ENCODE results near the gene PTPRR.

PTPRR gene, protein sequence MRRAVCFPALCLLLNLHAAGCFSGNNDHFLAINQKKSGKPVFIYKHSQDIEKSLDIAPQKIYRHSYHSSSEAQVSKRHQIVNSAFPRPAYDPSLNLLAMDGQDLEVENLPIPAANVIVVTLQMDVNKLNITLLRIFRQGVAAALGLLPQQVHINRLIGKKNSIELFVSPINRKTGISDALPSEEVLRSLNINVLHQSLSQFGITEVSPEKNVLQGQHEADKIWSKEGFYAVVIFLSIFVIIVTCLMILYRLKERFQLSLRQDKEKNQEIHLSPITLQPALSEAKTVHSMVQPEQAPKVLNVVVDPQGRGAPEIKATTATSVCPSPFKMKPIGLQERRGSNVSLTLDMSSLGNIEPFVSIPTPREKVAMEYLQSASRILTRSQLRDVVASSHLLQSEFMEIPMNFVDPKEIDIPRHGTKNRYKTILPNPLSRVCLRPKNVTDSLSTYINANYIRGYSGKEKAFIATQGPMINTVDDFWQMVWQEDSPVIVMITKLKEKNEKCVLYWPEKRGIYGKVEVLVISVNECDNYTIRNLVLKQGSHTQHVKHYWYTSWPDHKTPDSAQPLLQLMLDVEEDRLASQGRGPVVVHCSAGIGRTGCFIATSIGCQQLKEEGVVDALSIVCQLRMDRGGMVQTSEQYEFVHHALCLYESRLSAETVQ

DNA sequence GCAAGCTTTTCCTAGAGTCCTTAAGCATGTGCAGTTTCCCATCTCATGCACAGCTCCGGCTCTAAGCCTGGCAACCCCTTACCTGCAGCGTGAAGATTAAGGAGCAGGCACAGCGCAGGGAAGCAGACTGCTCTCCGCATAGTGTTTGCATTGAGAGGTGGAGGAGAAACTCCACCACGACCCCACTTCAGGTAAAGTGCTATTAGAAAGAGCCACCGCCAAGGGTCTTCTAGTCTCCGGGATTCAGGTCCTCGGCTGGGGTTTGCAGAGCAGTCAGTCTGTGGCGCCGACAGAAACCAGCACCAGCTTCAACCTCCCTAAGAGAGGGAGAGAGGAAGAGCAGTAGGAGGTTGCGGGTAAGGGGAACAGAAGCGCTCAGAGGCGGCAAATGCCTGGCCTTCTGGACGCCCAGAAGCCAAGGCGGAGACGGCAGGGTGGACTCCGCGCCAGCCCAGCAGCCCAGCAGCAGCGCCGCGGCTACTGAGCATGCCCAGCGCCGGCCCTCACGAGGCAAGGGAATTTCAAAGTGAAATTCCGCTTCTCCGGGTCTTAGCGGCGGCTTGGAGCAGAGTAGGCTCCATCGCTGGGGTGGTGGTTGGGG lies at the start of gene PTPRR:
Gene PTPRR (minus strand): TSS at position 488 of the 601 bp plus-strand sequence. CDS start 348 bp downstream, at position 140.
- no peak for DNase-seq (ENCODE audit: low read depth)

DNA sequence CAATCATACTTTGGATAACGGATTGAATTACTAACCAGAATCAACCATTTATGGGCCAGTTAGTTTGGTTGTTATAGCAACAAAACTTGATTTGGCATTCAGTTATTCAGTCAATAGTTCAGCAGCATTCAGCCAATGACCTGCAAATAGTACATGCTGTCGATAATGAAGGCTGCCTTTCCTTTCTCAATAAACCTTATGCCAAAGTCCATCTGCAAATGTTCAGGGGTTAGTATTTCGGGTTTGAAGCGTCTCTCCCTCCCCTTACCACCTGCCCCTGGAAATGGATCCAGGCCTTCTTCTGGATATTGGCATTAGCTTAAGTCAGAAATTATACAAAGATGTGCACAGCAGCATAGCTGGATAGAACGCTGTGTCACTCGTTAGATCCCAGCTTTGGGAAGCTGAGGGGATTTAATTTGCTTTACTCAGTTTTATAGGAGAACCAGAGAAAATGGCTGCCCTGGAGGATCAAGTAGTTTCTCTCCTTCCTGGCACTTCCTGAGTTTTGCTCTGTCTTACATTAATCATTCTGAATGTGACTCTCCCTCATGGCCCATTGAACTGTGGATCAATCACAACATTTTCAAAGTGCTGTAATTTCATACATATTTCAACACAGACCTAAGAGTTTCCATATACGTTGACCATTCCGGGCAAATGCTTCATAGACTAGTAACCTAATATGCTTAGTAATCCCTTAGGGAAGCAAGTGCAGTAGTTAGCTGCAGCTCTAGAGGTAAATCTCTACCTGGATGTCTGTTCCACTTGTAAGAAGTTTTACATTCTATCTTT lies 46.7 kb upstream of the PTPRR start:
- no peak for DNase-seq (ENCODE audit: low read depth)

DNA sequence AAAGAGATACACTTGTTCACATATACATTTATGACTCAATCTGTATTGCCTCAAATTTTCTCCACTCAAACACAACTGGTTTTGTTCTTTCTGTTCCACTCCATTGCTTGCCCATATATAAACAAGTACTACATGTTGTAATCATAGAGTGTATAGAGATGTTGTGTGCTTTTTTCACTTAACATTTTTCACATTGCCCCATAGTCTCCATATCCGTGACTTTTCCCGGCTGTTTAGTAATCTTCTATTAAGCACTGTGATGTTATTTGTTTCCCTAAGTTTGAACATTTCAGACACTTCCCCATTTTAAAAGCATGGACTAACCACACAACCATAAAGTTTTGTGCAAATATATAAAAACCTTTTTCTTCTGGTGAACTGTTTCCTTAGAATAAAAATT lies 45.5 kb upstream of the PTPRR start:
- DNase-seq (ENCODE audit: low read depth) = no peak

DNA sequence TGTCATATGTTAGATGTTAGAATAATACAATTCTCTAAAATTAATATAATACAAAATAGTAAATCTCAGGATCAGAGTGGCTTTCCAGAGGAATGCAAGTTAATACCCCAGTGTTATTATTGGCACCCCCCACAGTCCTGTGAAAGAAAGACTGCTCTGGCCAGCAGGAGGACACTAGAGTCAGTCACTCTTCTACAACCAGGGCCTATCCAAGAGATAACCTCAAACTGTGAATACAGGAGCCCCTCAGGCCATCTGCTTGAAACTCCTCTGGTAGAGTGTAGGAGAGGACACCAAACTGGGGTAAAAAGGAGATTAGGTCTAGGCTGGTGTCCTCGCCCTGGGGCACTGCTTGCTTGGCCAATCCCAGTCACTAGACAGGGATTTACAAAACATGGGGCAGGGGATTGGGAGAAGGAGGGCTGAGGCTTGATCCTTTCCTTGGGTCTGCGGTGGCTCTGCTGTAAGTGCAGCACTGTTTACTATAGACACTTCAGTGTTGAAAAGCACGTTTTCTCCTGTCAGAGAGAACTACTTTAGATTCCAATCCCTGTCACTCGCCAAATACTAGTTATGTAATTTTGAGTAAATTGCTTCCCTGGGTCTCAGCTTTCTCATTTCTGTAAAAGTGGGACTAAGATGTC lies 44.5 kb upstream of the PTPRR start:
- no peak for DNase-seq (ENCODE audit: low read depth)

DNA sequence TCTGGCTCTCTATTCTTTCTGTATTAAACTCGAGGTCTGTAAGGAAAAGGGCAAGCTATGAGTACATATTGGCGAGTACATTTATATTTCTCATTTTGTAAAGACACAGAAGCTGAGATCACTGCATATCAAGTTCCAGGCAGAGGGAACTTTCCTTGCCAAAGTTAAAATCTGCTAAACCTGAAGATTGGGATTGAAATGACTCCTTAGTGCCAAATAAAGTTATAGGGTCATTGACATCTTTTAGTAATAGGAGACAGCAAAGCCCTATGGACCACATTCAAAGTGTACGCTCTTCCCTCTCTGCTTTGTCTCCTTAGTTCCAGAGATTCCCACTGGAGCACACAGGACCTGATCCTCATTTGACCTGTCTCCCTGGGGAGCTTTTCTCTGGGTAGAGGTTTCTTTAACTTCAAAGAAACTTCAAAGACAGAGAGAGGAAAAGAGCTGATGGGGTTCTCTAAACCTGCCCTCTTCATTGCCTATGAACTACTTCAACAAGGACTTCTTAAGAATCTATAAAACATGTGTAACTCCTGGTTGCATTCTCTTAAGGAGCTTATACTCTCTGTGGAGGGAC lies 42.6 kb upstream of the PTPRR start:
- DNase-seq (ENCODE audit: low read depth) = no peak

DNA sequence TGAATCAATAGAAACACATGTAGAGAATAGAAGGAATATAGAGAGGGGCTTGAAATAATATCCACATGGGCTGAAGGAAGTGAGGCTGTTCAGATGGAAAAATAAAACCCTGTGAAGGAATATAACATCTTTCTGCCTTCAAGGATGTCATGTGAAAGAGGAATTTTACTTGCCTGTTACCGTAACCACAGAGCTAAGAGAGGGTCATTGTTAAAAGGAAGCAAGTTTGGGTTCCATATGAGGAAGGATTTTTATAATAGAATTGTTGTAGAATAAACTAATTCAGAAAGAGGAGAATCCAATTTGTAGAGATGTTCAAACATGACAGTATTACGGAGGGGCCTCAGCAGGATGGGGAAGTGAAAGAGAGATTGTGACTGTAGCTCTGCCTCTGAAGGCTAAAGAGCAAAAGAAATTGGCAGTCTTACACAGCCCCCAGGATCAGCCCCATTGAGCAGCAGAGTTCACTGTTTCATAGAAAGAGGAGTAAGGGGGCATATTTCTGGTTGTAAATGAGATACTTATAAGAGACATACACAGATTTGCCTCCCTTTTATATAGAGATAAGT lies 41.8 kb upstream of the PTPRR start:
- no peak for DNase-seq (ENCODE audit: low read depth)

DNA sequence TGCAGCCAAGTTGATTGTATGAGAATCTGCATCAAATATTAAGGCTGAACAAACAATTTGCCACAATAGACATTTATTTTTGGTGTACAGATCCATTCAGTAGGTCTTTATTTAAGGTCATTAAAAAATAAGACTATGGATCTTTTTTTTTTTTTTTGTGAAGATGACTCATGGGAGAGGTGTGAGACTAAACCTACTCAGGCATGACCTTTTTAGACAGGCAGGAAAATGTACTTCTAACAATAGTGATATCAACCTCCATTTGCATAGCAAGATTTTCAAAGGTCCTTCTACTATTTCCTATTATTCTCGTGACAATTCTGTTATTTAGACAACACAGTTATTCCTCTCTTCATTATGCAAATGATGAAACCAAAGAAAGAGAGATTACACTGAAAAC lies 39.9 kb upstream of the PTPRR start:
- no peak for DNase-seq (ENCODE audit: low read depth)

DNA sequence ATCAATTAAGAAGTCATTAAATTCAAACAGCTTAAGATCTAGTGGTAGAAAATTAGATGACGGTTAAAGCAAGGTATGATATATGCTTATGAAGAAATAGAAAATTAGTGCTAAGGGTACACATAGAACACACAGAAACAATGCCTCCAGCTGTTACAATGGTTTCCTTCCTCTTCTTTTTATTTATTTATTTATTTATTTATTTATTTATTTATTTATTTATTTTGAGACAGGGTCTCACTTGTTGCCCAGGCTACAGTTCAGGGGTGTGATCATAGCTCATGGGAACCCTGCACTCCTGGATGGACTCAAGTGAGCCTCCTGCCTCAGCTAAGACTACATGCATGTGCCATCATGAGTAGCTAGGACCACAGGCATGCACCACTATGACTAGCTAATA lies 34.9 kb upstream of the PTPRR start:
- no peak for DNase-seq (ENCODE audit: low read depth)

DNA sequence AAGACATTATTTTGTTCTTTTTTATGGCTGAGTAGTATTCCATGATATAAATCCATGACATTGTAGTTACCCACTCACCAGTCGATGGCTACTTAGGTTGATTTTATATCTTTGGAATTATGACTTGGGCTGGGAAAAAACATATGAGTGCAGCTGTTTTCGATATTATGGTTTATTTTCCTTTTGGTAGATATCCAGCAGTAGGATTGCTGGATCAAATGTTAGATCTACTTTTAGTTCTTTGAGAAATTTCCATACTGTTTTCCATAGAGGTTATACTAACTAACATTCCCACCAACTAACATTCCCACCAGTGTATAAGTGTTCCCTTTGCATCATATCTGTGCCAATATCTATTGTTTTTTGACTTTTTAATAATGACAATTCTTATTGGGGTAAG lies 29.9 kb upstream of the PTPRR start:
- DNase-seq (ENCODE audit: low read depth) = no peak

DNA sequence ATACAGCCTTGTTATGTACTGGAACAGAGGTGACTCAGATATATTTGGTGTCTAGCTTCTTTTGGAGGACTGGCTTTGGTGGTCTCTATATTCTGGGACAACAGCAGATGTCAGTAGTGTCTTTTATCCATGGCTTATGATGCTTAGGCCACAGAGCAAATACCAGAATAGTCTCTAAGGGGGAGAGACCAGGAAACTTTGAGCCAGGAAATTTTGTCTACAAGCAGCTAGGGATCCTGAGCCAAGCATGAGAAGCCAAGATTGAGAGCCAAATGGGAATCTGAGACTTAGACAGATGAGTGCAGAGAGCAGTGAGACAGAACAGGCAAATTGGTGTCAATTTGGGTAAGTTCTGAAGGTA lies 28.4 kb upstream of the PTPRR start:
- DNase-seq (ENCODE audit: low read depth) = no peak

DNA sequence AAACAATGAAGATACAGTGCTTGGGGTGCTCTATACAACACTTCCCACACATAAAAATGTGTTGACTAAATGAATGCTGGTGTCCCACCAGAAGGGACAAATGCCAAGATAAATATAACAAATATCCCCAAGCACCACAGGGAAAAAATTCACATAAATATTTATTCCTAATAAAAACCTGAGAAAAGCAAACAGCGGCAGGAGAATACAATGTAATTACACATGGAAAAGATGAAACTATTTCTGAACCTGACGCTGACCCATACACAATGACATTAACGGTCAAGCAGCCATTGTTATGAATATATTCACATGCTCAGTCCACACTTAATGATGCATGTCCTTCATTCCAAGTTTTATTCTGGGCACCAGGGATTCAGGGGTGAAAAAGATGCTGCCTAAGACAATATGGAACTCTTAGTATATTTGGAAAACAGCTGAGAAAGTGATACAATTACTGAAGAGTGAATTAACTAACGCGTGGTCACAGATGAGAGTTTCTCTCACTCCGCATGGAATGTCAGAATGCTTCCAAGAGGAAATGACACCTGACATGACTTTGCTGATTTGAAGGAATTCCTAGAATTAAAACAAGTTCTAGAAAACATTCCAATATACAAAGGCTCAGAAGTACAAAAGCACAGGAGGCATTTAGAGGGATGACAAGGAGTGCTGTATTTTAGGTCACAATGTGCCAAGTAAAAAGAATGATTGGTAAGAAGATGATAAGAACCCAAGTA lies 27.9 kb upstream of the PTPRR start:
- DNase-seq (ENCODE audit: low read depth) = no peak

DNA sequence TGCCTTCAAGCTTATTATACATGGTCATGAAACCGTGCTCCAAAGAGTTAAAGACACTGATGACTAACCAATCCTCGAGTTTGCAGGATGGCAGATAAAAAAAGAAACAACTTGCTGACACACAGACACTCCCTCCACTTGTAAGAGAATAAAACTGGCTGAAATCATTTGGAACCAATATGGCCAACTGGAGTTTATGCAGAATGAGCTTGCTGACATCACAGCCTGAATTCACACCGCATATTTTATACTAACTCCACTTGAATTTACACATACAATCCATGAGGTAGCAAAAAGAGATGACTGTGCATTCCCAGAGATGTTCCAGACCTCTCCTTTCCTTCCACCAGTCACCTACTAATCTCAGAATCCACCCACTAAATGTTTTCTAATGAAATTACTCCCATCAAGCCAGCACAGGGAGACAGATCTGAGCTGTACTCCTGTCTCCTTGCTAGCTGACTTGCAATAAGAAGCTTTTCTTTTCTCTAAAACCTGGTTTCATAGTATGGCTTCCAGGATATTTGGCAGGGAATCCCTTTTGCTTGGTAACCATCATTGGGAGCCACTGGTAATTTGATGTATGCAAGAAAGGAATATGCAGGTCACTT lies 15.8 kb upstream of the PTPRR start:
- DNase-seq (ENCODE audit: low read depth) = no peak

DNA sequence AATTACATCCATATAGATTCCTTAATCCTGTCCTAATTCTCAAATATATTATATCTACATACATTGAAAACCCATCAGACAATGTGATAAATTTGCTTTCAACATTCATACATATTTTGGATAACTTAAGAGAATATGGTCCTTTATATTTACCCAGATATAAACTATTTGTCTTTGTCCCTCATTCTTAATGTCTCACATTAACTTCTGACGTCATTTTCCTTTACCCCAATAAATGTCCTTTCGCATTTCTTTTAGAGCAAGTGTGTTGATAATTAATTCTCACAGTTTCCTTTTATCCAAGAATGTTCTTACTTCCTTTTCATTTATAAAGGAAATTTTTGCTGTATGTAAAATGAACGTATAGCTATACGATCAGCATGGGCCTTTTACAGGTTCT lies 12.6 kb upstream of the PTPRR start:
- DNase-seq (ENCODE audit: low read depth) = no peak

DNA sequence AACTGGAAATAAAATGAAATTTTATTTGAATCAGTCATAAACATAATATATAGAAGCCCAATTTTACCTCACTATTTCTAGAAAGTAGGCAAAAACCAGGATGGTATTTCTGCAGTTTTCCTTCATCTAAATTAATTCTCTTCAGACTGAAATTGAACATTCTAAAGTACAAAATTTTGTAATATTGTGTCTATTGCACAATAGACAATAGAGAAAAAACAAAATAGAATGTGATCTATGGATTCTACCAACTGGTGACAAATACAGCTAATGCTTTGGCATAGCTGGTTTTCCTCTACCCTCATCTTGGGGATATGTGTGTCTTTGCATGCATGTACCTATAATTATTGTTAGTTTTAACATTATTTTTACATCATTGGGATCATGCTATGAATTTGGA lies 8.5 kb upstream of the PTPRR start:
- no peak for DNase-seq (ENCODE audit: low read depth)

DNA sequence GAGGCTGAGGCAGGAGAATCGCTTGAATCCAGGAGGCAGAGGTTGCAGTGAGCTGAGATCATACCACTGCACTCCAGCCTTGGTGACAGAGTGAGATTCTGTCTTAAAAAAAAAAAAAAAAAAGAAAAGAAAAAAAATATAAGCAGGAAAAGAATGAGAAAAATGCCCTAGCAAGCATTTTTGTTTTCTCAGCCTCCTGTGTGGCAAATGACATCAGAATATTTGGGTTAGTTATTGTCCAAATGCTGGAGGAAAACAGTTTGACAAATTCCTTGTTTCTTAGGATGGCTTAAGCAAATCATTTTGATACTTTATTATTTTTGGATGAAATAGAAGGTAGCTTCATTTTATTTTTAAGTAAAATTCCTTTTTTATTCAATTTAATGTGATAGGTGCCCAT lies 7.5 kb upstream of the PTPRR start:
- no peak for DNase-seq (ENCODE audit: low read depth)

DNA sequence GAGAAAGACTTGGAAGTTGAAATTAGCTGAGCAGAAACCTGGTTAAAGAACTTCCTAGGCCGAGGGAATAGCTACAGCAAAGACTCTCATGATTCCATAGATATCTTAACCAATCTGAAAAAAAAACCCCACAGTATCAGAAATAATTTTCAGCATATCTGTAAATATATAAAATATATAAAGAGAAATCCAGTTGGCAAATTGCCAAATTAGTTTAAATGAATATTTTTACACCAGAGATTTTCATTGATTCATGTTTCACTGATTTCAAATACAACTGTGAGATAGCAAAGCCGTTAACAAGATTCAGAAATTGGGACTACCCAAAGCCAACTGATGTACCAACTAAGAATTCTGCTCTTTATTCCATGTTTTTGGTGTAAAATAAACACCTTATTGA lies 6.8 kb upstream of the PTPRR start:
- DNase-seq (ENCODE audit: low read depth) = no peak

DNA sequence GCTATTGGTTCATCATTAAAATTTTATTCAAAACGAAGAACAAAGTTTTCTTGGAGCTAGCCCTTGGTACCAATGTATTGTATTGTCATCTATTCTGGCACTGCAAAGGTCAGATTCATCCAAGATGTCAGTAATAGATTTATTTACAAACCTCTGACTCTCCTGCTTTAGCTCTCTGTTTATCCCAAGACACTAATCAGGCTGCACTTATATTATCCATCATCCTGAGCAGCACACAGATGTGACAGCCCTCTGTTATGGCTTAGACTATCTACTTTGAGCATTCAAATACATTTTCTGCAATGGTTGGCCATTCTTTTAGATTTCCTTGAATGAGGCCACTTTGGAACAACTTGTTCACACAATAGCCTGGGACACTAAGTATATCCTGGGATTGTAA lies 5.0 kb upstream of the PTPRR start:
- DNase-seq (ENCODE audit: low read depth) = no peak

DNA sequence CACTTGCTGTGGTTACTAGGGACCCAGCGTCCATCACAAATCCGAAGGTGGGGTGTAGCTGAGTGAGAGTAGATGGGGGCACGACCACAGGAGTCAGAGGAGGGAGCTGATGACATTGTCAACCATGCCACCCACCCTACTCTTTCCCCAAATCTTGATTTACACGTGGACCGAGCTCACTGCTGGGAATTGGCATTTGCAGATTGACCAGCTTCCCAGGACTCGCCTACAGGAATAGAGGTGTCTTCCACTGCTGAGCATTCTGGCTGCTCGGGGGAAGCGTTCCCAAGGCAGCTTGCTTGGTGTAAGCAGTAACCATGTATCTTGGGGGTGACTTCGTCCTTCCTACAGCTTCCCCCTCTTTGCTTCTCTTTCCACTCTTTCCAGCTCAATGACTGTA lies 353 bp upstream of the PTPRR start:
- no peak for DNase-seq (ENCODE audit: low read depth)

DNA sequence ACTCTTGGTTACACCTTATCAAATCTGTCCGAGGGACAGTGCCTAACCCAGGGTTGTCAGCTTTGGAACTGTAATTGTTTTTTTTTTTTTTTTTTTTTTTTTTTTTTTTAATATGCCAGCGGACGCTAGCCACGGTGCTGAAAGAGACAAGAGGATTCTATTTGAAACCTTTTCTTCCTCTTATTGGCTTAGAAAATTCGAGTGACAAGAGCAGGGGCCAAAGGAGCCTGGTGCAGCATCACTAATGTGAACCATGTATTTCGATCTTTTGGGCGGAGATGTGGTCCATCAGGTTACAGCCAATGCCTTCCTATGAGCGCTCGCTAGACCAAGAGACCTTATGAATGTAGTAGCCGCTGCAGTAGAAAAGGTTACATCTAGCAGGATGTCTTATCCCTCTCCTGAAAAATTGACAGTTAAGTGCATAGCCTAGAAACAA lies 922 bp downstream of the PTPRR start:
- DNase-seq (ENCODE audit: low read depth) = no peak

DNA sequence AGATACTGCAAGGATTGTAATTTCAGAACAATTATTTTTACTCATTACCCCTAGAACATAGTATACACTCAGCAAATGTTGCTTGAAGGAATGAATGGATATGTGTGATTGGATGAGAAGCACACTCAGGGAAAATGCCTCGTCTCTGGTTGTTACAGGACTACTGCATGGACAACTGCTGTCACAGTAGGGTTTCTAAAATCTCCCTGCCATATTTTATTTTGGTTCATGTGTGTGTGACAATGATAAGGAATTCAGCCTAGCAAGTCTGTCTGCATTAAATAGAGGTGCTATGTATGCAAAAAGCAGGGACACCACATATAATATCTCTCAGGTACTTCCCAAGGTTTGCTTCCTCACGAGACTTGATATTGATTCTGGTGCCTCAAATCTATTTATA lies 1.4 kb downstream of the PTPRR start:
- no peak for DNase-seq (ENCODE audit: low read depth)
